ENCODE results near the gene TRIM17. TPM values are rescaled to one million over a fixed set of nuclear protein-coding genes. Genes with fewer than 3 reads are reported as not detected.

Gene TRIM17
- total RNA-seq, 1 experiment from 2014 or later, result 0.54 TPM

- CTCF ChIA-PET, result no interaction called here
- POLR2A ChIA-PET (ENCODE audit: low non-redundant PET), result no interaction called here
- H3K9me3 ChIP-seq (ENCODE audit: low read depth, low read length, poor library complexity, severe bottlenecking), result no peaks in the 10 kb centered on the region
- DNase-seq (ENCODE audit: low spot score), result no peak
- no peaks in the 10 kb centered on the region for H3K36me3 ChIP-seq (ENCODE audit: insufficient read depth, low read length, poor library complexity, severe bottlenecking)
- no peak overlapping the region for H3K27ac ChIP-seq (ENCODE audit: low read depth, low read length, poor library complexity, severe bottlenecking)
- intact Hi-C loops (cut with micrococcal nuclease; ENCODE audit: unreplicated experiment), result no loop called here
- H3K27me3 ChIP-seq (replicated peaks; ENCODE audit: insufficient read depth, low read depth, low read length, poor library complexity), result no peaks in the 10 kb centered on the region
- BruUV-seq (replicated peaks), result no TSS peak
- H3K4me1 ChIP-seq (ENCODE audit: insufficient read depth, low read length, poor library complexity, severe bottlenecking), result peaks cover 11% of the 10 kb centered on the region
- no peak for TF ChIP-seq EZH2 (IDR thresholded peaks at IDR 0.05; ENCODE audit: borderline replicate concordance, low read depth, low read length, poor library complexity, severe bottlenecking)
- TF ChIP-seq CTCF (conservative IDR thresholded peaks at IDR 0.05; ENCODE audit: low read depth, low read length), result no peak
- H3K4me3 ChIP-seq (ENCODE audit: low read depth, low read length, poor library complexity, severe bottlenecking), result no peak overlapping the region
Measured at GRCh38 chr1:228453022-228453560, 36.4 kb upstream of the TRIM17 start.

- POLR2A ChIA-PET (ENCODE audit: low non-redundant PET), result no interaction called here
- TF ChIP-seq EZH2 (IDR thresholded peaks at IDR 0.05; ENCODE audit: borderline replicate concordance, low read depth, low read length, poor library complexity, severe bottlenecking), result no peak
- no peak for TF ChIP-seq CTCF (conservative IDR thresholded peaks at IDR 0.05; ENCODE audit: low read depth, low read length)
- Histone ChIP-seq H3K27ac (ENCODE audit: low read depth, low read length, poor library complexity, severe bottlenecking) (no peak overlapping the region), H3K4me3 (ENCODE audit: low read depth, low read length, poor library complexity, severe bottlenecking) (no peak overlapping the region), H3K4me1 (ENCODE audit: insufficient read depth, low read length, poor library complexity, severe bottlenecking) (peaks cover 11% of the 10 kb centered on the region), H3K9me3 (ENCODE audit: low read depth, low read length, poor library complexity, severe bottlenecking) (no peaks in the 10 kb centered on the region), H3K36me3 (ENCODE audit: insufficient read depth, low read length, poor library complexity, severe bottlenecking) (no peaks in the 10 kb centered on the region), H3K27me3 (replicated peaks; ENCODE audit: insufficient read depth, low read depth, low read length, poor library complexity) (no peaks in the 10 kb centered on the region)
- CTCF ChIA-PET, result no interaction called here
- no peak for DNase-seq (ENCODE audit: low spot score)
- no TSS peak for BruUV-seq (replicated peaks)
- intact Hi-C loops (cut with micrococcal nuclease; ENCODE audit: unreplicated experiment), result no loop called here
Measured at GRCh38 chr1:228452194-228453021, 35.7 kb upstream of the TRIM17 start.

- BruUV-seq (replicated peaks), result no TSS peak
Measured at GRCh38 chr1:228450200-228450599, 33.5 kb upstream of the TRIM17 start.

More at GRCh38 chr1:228450200-228450599, 33.5 kb upstream of the TRIM17 start:
- ChIA-PET CTCF (no interaction called here), POLR2A (ENCODE audit: low non-redundant PET) (no interaction called here)
- intact Hi-C loops (cut with micrococcal nuclease; ENCODE audit: unreplicated experiment), result no loop called here
- Histone ChIP-seq H3K27me3 (replicated peaks; ENCODE audit: insufficient read depth, low read depth, low read length, poor library complexity) (peaks cover 12% of the 10 kb centered on the region), H3K4me1 (ENCODE audit: insufficient read depth, low read length, poor library complexity, severe bottlenecking) (peaks cover 4% of the 10 kb centered on the region), H3K9me3 (ENCODE audit: low read depth, low read length, poor library complexity, severe bottlenecking) (no peaks in the 10 kb centered on the region), H3K36me3 (ENCODE audit: insufficient read depth, low read length, poor library complexity, severe bottlenecking) (no peaks in the 10 kb centered on the region), H3K4me3 (ENCODE audit: low read depth, low read length, poor library complexity, severe bottlenecking) (no peak overlapping the region), H3K27ac (ENCODE audit: low read depth, low read length, poor library complexity, severe bottlenecking) (no peak overlapping the region)
- TF ChIP-seq CTCF (conservative IDR thresholded peaks at IDR 0.05; ENCODE audit: low read depth, low read length), result no peak
- no peak for TF ChIP-seq EZH2 (IDR thresholded peaks at IDR 0.05; ENCODE audit: borderline replicate concordance, low read depth, low read length, poor library complexity, severe bottlenecking)
- no peak for DNase-seq (ENCODE audit: low spot score)
